Measurements from ENCODE around the gene SNX18.

DNA sequence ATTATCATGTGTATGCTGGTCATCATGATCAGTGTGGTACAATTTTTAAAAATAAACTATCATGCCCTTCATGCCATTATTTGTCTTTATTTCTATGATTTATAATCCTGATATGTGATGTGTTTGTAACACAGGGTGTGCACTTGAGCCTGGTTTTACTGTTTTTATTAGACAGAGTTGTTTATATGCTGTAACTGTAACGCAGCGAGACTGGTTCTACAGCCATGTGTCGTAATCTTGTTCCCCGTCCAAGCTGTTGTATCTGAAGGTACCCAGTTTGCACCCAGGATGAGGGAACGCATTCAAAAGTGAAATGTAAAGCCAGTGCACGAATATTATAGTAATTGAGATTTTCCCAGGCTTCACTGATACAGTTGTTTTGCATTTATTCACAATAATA lies 28.2 kb downstream of the SNX18 start:
- TF ChIP-seq, protein P1, sequence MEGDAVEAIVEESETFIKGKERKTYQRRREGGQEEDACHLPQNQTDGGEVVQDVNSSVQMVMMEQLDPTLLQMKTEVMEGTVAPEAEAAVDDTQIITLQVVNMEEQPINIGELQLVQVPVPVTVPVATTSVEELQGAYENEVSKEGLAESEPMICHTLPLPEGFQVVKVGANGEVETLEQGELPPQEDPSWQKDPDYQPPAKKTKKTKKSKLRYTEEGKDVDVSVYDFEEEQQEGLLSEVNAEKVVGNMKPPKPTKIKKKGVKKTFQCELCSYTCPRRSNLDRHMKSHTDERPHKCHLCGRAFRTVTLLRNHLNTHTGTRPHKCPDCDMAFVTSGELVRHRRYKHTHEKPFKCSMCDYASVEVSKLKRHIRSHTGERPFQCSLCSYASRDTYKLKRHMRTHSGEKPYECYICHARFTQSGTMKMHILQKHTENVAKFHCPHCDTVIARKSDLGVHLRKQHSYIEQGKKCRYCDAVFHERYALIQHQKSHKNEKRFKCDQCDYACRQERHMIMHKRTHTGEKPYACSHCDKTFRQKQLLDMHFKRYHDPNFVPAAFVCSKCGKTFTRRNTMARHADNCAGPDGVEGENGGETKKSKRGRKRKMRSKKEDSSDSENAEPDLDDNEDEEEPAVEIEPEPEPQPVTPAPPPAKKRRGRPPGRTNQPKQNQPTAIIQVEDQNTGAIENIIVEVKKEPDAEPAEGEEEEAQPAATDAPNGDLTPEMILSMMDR (conservative IDR thresholded peaks at IDR 0.05; ENCODE audit: low read length), result no peak
- no peak for TF ChIP-seq EZH2phosphoT487 (IDR thresholded peaks at IDR 0.05; ENCODE audit: borderline replicate concordance, low read depth, low read length)
